ENCODE measurements around the gene IFI27L2.

DNA sequence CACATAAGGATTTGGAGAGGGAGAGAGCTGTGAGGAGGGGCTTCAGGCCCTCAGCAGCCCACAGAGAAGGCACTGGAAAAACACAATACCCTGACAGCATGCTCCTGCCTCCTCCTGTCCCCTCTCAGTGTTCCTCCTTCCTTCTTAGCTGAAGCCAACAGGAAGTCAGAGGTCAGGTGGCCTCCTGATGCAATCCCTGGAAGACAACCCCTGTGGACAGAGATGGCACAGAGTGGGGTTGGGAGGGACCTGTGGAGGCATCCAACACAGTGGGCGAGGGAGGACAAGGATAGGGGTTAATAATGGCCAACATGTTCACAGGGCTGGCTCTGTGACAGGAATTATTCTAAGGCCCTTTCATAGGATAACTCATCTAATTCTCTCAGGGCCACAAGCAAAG lies 15.4 kb upstream of the IFI27L2 start:
- no peak for TF ChIP-seq CTCF (IDR thresholded peaks at IDR 0.05; ENCODE audit: low read length)
- TF ChIP-seq EZH2 (IDR thresholded peaks at IDR 0.05; ENCODE audit: borderline replicate concordance, low read length), result no peak

Data from OCI-LY1 (cell line).